OCI-LY7 (cell line): Measurements from ENCODE around the gene EML6.

ENCODE experiments used
- EZH2phosphoT487 ChIP-seq: fragments of 200-600 bp; sonication (generic); IDR thresholded peaks from 2 replicates; pipeline ENCODE4 v1.6.1; 2018; ENCODE audit warnings: low read depth, borderline replicate concordance, mild to moderate bottlenecking, mixed run types, antibody characterized with exemption, low read length, moderate library complexity, mixed read lengths
- TF ChIP-seq, protein P1 (sequence below): fragments of 200-600 bp; sonication (generic); conservative IDR thresholded peaks from 2 replicates; pipeline ENCODE4 v1.5.1; 2014; ENCODE audit warnings: mild to moderate bottlenecking, antibody characterized with exemption, low read length, moderate library complexity, mixed read lengths

DNA sequence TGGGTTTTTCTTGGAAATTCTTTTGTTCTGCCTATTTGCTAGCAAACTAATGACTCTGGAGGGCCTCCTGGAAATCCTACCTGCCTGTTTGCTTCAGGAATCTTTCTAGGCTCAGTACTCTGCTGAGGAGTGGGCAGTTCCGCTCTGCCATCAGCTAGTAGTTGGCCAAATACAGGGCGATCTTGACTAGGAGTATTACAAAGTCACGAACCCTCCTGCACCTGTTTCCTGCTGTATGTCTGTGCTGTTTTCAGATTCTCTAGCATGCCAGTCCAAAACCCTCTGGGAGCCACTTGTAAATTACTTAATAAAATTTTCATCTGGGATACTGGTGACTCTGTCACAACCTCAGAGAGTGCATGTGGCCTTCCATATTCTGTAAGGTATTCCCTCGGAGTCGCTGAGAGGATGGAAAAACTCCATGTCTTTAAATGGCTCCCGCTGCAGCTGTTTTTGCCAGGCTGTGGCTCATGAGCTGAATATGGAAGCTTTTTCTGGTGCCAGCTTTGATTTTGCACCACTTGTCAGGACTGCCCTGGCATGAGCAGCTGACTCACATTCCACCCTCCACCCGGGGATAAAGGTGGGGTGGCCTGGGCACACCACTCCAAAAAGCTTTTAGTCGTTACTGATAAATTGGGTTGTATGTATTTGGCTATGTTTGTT, 203.8 kb downstream of the EML6 start:
- TF ChIP-seq, protein P1, sequence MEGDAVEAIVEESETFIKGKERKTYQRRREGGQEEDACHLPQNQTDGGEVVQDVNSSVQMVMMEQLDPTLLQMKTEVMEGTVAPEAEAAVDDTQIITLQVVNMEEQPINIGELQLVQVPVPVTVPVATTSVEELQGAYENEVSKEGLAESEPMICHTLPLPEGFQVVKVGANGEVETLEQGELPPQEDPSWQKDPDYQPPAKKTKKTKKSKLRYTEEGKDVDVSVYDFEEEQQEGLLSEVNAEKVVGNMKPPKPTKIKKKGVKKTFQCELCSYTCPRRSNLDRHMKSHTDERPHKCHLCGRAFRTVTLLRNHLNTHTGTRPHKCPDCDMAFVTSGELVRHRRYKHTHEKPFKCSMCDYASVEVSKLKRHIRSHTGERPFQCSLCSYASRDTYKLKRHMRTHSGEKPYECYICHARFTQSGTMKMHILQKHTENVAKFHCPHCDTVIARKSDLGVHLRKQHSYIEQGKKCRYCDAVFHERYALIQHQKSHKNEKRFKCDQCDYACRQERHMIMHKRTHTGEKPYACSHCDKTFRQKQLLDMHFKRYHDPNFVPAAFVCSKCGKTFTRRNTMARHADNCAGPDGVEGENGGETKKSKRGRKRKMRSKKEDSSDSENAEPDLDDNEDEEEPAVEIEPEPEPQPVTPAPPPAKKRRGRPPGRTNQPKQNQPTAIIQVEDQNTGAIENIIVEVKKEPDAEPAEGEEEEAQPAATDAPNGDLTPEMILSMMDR: no peak
- TF ChIP-seq EZH2phosphoT487: no peak
